GM12878 (cell line): Measurements from ENCODE around the gene TET3. TPM values are rescaled to one million over a fixed set of nuclear protein-coding genes. Genes with fewer than 3 reads are reported as not detected.

Experiments used
- CBX3 ChIP-seq: fragments of 200-600 bp; sonication (generic); IDR thresholded peaks from 2 replicates; pipeline ENCODE4 v1.6.1; 2016; ENCODE audit warnings: low read depth, borderline replicate concordance
- CEBPB ChIP-seq, 2 experiments: fragments of 150-350 bp in 1 of 2; IDR thresholded peaks; 2 replicates each; pipeline ENCODE4 v1.6.1; 2012 to 2014; ENCODE audit warnings: low read depth in 2 of 2, low read length in 2 of 2, borderline replicate concordance in 1 of 2, inconsistent platforms in 1 of 2
- HDAC6 ChIP-seq: fragments of 200-600 bp; sonication (generic); IDR thresholded peaks from one replicate; pipeline ENCODE4 v1.8.0; 2017; ENCODE audit warnings: antibody characterized with exemption; ENCODE audit not compliant: unreplicated experiment
- JUNB ChIP-seq: IDR thresholded peaks from 2 replicates; pipeline ENCODE4 v1.6.1; 2016; ENCODE audit warnings: antibody characterized with exemption, mild to moderate bottlenecking
- LARP7 ChIP-seq: fragments of 450-650 bp; IDR thresholded peaks from 2 replicates; pipeline ENCODE4 v1.6.1; 2017; ENCODE audit warnings: mild to moderate bottlenecking
- MTA2 ChIP-seq: fragments of 450-650 bp; IDR thresholded peaks from 2 replicates; pipeline ENCODE4 v1.6.1; 2016; ENCODE audit warnings: low read depth, mild to moderate bottlenecking, moderate library complexity
- POLR2A ChIP-seq: IDR thresholded peaks from 2 replicates; pipeline ENCODE4 v1.6.1; 2011; ENCODE audit warnings: low read depth, mild to moderate bottlenecking, low read length
- RB1 ChIP-seq: fragments of 450-650 bp; formaldehyde crosslinking; IDR thresholded peaks from 2 replicates; pipeline ENCODE4 v1.6.1; 2017; ENCODE audit warnings: mild to moderate bottlenecking, borderline replicate concordance
- RBBP5 ChIP-seq: fragments of 200-600 bp; sonication (generic); conservative IDR thresholded peaks from 2 replicates; pipeline ENCODE4 v1.6.1; 2016
- RELA ChIP-seq: fragments of 450-650 bp; IDR thresholded peaks from 2 replicates; pipeline ENCODE4 v1.8.0; 2014; ENCODE audit warnings: borderline replicate concordance; ENCODE audit not compliant: partially characterized antibody
- SP1 ChIP-seq: IDR thresholded peaks from one replicate; pipeline ENCODE4 v1.6.1; 2011; ENCODE audit warnings: low read depth, low read length
- YY1 ChIP-seq: IDR thresholded peaks from 2 replicates; pipeline ENCODE4 v1.6.1; 2011; ENCODE audit warnings: low read depth, mild to moderate bottlenecking, low read length
- ZBTB40 ChIP-seq: fragments of 450-650 bp; IDR thresholded peaks from 2 replicates; pipeline ENCODE4 v1.6.1; 2016; ENCODE audit warnings: mild to moderate bottlenecking, moderate library complexity, borderline replicate concordance
- polyA plus RNA-seq, 11 experiments: library from polyadenylated mRNA; depleted of rRNA in 4 of 11; unstranded in 6 of 11; stranded (reverse) in 5 of 11; fragments of >200 nt; fragmentation: Nextera tagmentation in 4 of 11; fragmentation: Illumina TruSeq in 1 of 11; extraction: Ambion mirVana in 4 of 11; extraction: Trizol in 1 of 11; gene quantifications; 1 replicate in 1 of 11; 2 replicates in 10 of 11; pipeline versions ENCODE4 v1.2.1 to v1.2.3, GENCODE V29; 2011 to 2016; ENCODE audit warnings: inconsistent platforms in 2 of 11, missing spikeins in 2 of 11, low read depth in 1 of 11
- total RNA-seq, 4 experiments: library from RNA; depleted of rRNA in 3 of 4; stranded (reverse); fragments of >200 nt in 3 of 4; fragmentation: Illumina TruSeq in 1 of 4; extraction: Trizol in 1 of 4; gene quantifications; 2 replicates each; pipeline versions ENCODE4 v1.2.1 to v1.2.3, GENCODE V29; 2013 to 2021
- TF ChIP-seq, protein P1 (sequence below): IDR thresholded peaks from 2 replicates; pipeline ENCODE4 v1.6.1; 2011; ENCODE audit warnings: low read depth, mild to moderate bottlenecking, low read length, moderate library complexity, borderline replicate concordance; ENCODE audit errors: extremely low read depth
- TF ChIP-seq, protein P2 (sequence below): IDR thresholded peaks from 2 replicates; pipeline ENCODE4 v1.6.1; 2012; ENCODE audit warnings: low read depth, low read length, improper control_type of control experiment
- TF ChIP-seq, protein P3 (sequence below): fragments of 450-650 bp; formaldehyde crosslinking; IDR thresholded peaks from 2 replicates; pipeline ENCODE4 v1.5.0; 2022; ENCODE audit warnings: mild to moderate bottlenecking, missing genetic modification characterization
- TF ChIP-seq, protein P4 (sequence below): fragments of 450-650 bp; conservative IDR thresholded peaks from 2 replicates; pipeline ENCODE4 v1.6.1; 2017; ENCODE audit warnings: mild to moderate bottlenecking, moderate library complexity

TET3 gene
- total and polyA plus RNA-seq, 10 of the 15 experiments (the other 5 are each of a cell fraction or from before 2014, with no cell fraction given) = 0.77 to 25.9 (median 8.5) TPM

DNA sequence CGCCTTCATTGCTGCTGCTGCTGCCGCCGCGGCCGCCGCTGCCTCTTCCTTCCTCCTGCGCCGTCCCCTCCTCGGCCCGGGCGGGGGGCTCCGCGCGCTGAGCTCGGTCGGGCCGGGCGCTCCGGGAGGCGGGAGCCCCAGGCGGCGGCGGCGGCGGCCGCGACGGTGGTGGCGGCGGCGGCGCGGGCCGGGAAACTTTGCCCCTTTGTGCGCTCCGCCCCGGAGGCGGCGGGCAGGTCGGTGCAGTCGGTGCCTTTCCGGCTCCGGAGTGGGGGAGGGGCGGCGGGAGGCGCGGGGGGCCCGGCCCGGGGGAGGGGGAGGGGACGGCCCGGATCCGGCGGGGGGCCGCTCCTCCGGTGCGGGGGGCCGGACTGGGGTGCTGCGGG is 205 bp downstream of the TET3 start (continued):
- TF ChIP-seq ZBTB40 (no peak), CEBPB (IDR thresholded peaks at IDR 0.05; ENCODE audit: borderline replicate concordance in 1 of 2, low read depth in 2 of 2, low read length in 2 of 2) (no peak), RB1 (peak; percentile 19; the same call in 1 of the 2 replicates), CBX3 (no peak), JUNB (no peak), RELA (no peak), MTA2 (no peak), LARP7 (no peak), POLR2A (peak; percentile 80; the same call in 1 of the 2 replicates), SP1 (no peak), YY1 (peak; percentile 47; the same call in 1 of the 2 replicates), RBBP5 (no peak), HDAC6 (no peak)
- TF ChIP-seq, protein P1, sequence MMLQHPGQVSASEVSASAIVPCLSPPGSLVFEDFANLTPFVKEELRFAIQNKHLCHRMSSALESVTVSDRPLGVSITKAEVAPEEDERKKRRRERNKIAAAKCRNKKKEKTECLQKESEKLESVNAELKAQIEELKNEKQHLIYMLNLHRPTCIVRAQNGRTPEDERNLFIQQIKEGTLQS = no peak
- TF ChIP-seq, protein P2, sequence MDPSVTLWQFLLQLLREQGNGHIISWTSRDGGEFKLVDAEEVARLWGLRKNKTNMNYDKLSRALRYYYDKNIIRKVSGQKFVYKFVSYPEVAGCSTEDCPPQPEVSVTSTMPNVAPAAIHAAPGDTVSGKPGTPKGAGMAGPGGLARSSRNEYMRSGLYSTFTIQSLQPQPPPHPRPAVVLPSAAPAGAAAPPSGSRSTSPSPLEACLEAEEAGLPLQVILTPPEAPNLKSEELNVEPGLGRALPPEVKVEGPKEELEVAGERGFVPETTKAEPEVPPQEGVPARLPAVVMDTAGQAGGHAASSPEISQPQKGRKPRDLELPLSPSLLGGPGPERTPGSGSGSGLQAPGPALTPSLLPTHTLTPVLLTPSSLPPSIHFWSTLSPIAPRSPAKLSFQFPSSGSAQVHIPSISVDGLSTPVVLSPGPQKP = no peak
- TF ChIP-seq, protein P3, sequence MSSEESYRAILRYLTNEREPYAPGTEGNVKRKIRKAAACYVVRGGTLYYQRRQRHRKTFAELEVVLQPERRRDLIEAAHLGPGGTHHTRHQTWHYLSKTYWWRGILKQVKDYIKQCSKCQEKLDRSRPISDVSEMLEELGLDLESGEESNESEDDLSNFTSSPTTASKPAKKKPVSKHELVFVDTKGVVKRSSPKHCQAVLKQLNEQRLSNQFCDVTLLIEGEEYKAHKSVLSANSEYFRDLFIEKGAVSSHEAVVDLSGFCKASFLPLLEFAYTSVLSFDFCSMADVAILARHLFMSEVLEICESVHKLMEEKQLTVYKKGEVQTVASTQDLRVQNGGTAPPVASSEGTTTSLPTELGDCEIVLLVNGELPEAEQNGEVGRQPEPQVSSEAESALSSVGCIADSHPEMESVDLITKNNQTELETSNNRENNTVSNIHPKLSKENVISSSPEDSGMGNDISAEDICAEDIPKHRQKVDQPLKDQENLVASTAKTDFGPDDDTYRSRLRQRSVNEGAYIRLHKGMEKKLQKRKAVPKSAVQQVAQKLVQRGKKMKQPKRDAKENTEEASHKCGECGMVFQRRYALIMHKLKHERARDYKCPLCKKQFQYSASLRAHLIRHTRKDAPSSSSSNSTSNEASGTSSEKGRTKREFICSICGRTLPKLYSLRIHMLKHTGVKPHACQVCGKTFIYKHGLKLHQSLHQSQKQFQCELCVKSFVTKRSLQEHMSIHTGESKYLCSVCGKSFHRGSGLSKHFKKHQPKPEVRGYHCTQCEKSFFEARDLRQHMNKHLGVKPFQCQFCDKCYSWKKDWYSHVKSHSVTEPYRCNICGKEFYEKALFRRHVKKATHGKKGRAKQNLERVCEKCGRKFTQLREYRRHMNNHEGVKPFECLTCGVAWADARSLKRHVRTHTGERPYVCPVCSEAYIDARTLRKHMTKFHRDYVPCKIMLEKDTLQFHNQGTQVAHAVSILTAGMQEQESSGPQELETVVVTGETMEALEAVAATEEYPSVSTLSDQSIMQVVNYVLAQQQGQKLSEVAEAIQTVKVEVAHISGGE = no peak
- TF ChIP-seq, protein P4, sequence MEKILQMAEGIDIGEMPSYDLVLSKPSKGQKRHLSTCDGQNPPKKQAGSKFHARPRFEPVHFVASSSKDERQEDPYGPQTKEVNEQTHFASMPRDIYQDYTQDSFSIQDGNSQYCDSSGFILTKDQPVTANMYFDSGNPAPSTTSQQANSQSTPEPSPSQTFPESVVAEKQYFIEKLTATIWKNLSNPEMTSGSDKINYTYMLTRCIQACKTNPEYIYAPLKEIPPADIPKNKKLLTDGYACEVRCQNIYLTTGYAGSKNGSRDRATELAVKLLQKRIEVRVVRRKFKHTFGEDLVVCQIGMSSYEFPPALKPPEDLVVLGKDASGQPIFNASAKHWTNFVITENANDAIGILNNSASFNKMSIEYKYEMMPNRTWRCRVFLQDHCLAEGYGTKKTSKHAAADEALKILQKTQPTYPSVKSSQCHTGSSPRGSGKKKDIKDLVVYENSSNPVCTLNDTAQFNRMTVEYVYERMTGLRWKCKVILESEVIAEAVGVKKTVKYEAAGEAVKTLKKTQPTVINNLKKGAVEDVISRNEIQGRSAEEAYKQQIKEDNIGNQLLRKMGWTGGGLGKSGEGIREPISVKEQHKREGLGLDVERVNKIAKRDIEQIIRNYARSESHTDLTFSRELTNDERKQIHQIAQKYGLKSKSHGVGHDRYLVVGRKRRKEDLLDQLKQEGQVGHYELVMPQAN = no peak
